A549 (cell line): ENCODE results near the gene CDCA3.

Source experiments
- CTCF ChIP-seq: fragments of >200 bp; sonication (Bioruptor Twin); formaldehyde crosslinking; IDR thresholded peaks from 3 replicates; pipeline ENCODE4 v1.5.1; 2016
- EP300 ChIP-seq, 2 experiments: fragments of >200 bp; sonication (Bioruptor Twin); formaldehyde crosslinking; IDR thresholded peaks; 2 replicates in 1 of 2; 3 replicates in 1 of 2; pipeline ENCODE4 v1.6.1; 2016 to 2017
- MAFK ChIP-seq: fragments of 450-650 bp; IDR thresholded peaks from 2 replicates; pipeline ENCODE4 v1.6.1; 2014; ENCODE audit not compliant: partially characterized antibody
- MAX ChIP-seq: IDR thresholded peaks from 2 replicates; pipeline ENCODE4 v1.6.1; 2012

DNA sequence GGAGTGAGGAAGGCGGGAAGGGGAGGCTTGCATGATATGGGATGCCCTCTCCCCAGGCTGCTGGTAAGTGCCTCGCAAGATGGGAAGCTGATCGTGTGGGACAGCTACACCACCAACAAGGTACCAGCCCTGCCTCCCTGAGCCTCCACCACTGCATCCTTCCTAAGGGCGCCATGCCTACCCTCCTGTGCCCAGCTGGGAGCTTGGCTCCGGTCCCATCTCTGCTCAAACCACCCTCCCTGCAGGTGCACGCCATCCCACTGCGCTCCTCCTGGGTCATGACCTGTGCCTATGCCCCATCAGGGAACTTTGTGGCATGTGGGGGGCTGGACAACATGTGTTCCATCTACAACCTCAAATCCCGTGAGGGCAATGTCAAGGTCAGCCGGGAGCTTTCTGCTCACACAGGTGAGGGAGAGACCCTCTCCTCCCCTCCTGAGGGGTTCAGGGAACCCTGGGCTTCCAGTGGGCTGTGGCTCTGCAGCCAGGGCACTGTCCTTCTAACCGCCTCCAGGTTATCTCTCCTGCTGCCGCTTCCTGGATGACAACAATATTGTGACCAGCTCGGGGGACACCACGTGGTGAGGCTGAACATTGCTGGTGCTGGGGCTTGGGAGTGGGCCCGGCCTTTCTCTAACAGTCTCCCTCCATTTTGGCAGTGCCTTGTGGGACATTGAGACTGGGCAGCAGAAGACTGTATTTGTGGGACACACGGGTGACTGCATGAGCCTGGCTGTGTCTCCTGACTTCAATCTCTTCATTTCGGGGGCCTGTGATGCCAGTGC, 7.8 kb downstream of the CDCA3 start:
- TF ChIP-seq CTCF (no peak), MAFK (no peak), MAX (no peak), EP300 (IDR thresholded peaks at IDR 0.05) (no peak)
